ENCODE data around the gene SPSB1.

SPSB1 gene

GRCh38 chr1:9273177-9273576, 19.5 kb upstream of the SPSB1 start:
- no peaks in the 10 kb centered on the region for H3K36me3 ChIP-seq (ENCODE audit: insufficient read depth)
- H3K9ac ChIP-seq, result no peak overlapping the region
- no peak for TF ChIP-seq CTCF (conservative IDR thresholded peaks at IDR 0.05; ENCODE audit: low read depth, low read length)
- H3K4me3 ChIP-seq (IDR thresholded peaks at IDR 0.05; ENCODE audit: insufficient read depth, low read depth, low read length), result no peak overlapping the region
- no peaks in the 10 kb centered on the region for H3K79me2 ChIP-seq (ENCODE audit: insufficient read depth, low read depth)
- no peaks in the 10 kb centered on the region for H4K20me1 ChIP-seq (ENCODE audit: insufficient read depth)
- H3K4me2 ChIP-seq, result no peak overlapping the region; the same call in 1 of the 2 replicates
- no peak overlapping the region for H3K27ac ChIP-seq
- H2AFZ ChIP-seq (ENCODE audit: low read depth), result no peak overlapping the region
- H3K27me3 ChIP-seq (ENCODE audit: insufficient read depth, low read depth), result no peaks in the 10 kb centered on the region
- peaks cover 35% of the 10 kb centered on the region for H3K4me1 ChIP-seq (ENCODE audit: low read depth, poor library complexity, severe bottlenecking)

GRCh38 chr1:9275161-9275560, 17.5 kb upstream of the SPSB1 start:
- peak overlapping the region; percentile 44; the same call in 1 of the 2 replicates for H2AFZ ChIP-seq (ENCODE audit: low read depth)
- H3K9ac ChIP-seq, result no peak overlapping the region; the same call in 1 of the 2 replicates
- H3K4me3 ChIP-seq (IDR thresholded peaks at IDR 0.05; ENCODE audit: insufficient read depth, low read depth, low read length), result peak overlapping the region; percentile 55

GRCh38 chr1:9275567-9276034, 17.1 kb upstream of the SPSB1 start:
- no peaks in the 10 kb centered on the region for H3K79me2 ChIP-seq (ENCODE audit: insufficient read depth, low read depth)
- no peaks in the 10 kb centered on the region for H4K20me1 ChIP-seq (ENCODE audit: insufficient read depth)
- H3K4me3 ChIP-seq (IDR thresholded peaks at IDR 0.05; ENCODE audit: insufficient read depth, low read depth, low read length), result peak overlapping the region; percentile 55
- H3K27ac ChIP-seq, result peak overlapping the region; percentile 66
- peak overlapping the region; percentile 75 for H3K4me2 ChIP-seq
- H3K36me3 ChIP-seq (ENCODE audit: insufficient read depth), result no peaks in the 10 kb centered on the region
- no peak overlapping the region; the same call in 1 of the 2 replicates for H3K9ac ChIP-seq
- H3K4me1 ChIP-seq (ENCODE audit: low read depth, poor library complexity, severe bottlenecking), result peaks cover 53% of the 10 kb centered on the region
- H3K27me3 ChIP-seq (ENCODE audit: insufficient read depth, low read depth), result no peaks in the 10 kb centered on the region
- no peak for TF ChIP-seq CTCF (conservative IDR thresholded peaks at IDR 0.05; ENCODE audit: low read depth, low read length)
- H2AFZ ChIP-seq (ENCODE audit: low read depth), result peak overlapping the region; percentile 44; the same call in 1 of the 2 replicates

More at GRCh38 chr1:9275161-9275560, 17.5 kb upstream of the SPSB1 start:
- Histone ChIP-seq H3K79me2 (ENCODE audit: insufficient read depth, low read depth) (no peaks in the 10 kb centered on the region), H3K27me3 (ENCODE audit: insufficient read depth, low read depth) (no peaks in the 10 kb centered on the region), H3K36me3 (ENCODE audit: insufficient read depth) (no peaks in the 10 kb centered on the region), H3K4me1 (ENCODE audit: low read depth, poor library complexity, severe bottlenecking) (peaks cover 50% of the 10 kb centered on the region), H3K27ac (peak overlapping the region; percentile 66; the same call in 1 of the 2 replicates), H3K4me2 (peak overlapping the region; percentile 75), H4K20me1 (ENCODE audit: insufficient read depth) (no peaks in the 10 kb centered on the region)
- no peak for TF ChIP-seq CTCF (conservative IDR thresholded peaks at IDR 0.05; ENCODE audit: low read depth, low read length)

- Histone ChIP-seq H3K4me1 (ENCODE audit: low read depth, poor library complexity, severe bottlenecking) (peaks cover 77% of the 10 kb centered on the region), H2AFZ (ENCODE audit: low read depth) (no peak overlapping the region), H3K9ac (no peak overlapping the region), H3K27me3 (ENCODE audit: insufficient read depth, low read depth) (no peaks in the 10 kb centered on the region), H4K20me1 (ENCODE audit: insufficient read depth) (no peaks in the 10 kb centered on the region), H3K79me2 (ENCODE audit: insufficient read depth, low read depth) (no peaks in the 10 kb centered on the region), H3K4me3 (IDR thresholded peaks at IDR 0.05; ENCODE audit: insufficient read depth, low read depth, low read length) (no peak overlapping the region), H3K4me2 (no peak overlapping the region), H3K27ac (no peak overlapping the region), H3K36me3 (ENCODE audit: insufficient read depth) (no peaks in the 10 kb centered on the region)
- no peak for TF ChIP-seq CTCF (conservative IDR thresholded peaks at IDR 0.05; ENCODE audit: low read depth, low read length)
Observed at GRCh38 chr1:9278116-9278515, 14.6 kb upstream of the SPSB1 start.

All from KMS-11 (cell line).